Measurements from ENCODE around the gene AGO4.
"Not testable (repeated sequence)": the region's sequence is repeated elsewhere in the genome, so short reads cannot be mapped to it uniquely, and the experiment has no call there.

The AGO4 gene

GRCh38 chr1:35869245-35869950 lies 61.6 kb downstream of the AGO4 start:
- DNase-seq = not testable (repeated sequence)

- DNase-seq = no peak
Measured at GRCh38 chr1:35870651-35871309, 63.0 kb downstream of the AGO4 start.

- no peak for DNase-seq
Measured at GRCh38 chr1:35873243-35873750, 65.5 kb downstream of the AGO4 start.

DNA sequence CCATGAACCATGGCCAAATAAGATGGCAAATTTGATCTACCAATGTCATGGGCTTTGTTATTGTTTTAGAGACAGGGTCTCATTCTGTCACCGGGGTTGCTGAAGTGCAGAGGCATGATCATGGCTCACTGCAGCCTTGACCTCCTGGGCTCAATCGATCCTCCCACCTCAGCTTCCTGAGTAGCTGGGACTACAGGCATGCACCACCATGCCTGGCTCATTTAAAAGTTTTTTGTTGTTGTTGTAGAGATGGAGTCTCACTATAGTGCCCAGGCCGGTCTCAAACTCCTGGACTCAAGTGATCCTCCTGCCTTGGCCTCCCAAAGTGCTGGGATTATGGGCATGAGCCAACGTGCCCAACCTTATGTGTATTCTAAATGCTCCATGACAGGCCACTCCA lies 66.3 kb downstream of the AGO4 start:
- DNase-seq = not testable (repeated sequence)

GRCh38 chr1:35876988-35877387 lies 69.2 kb downstream of the AGO4 start:
- DNase-seq = no peak

- DNase-seq = no peak
Measured at GRCh38 chr1:35881850-35882273, 74.0 kb downstream of the AGO4 start.

DNA sequence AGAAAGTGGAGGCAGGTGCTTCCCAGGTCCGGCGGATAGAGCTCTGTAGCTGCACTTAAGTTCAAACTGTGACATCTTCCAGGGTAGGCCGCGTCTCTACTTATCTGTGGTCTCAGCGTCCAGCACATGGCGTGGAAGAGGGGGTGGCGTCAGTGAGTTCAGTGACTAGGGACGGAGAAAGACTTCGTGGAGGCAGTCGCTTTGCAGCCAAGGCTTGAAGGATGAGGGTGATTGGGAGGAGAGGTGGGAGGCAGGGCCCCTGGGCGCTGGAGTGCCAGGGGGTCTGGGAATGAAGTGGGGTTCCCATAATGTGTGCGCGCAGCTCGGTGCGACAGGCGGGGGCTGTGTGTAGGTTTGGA lies 74.7 kb downstream of the AGO4 start:
- DNase-seq = no peak

- DNase-seq = peak; percentile 97
Measured at GRCh38 chr1:35882945-35883634, 75.3 kb downstream of the AGO4 start, which contains the start of gene AGO1. TSS of gene AGO1 (plus strand) at chr1:35883209. CDS start at chr1:35883422, 213 bp downstream.

DNA sequence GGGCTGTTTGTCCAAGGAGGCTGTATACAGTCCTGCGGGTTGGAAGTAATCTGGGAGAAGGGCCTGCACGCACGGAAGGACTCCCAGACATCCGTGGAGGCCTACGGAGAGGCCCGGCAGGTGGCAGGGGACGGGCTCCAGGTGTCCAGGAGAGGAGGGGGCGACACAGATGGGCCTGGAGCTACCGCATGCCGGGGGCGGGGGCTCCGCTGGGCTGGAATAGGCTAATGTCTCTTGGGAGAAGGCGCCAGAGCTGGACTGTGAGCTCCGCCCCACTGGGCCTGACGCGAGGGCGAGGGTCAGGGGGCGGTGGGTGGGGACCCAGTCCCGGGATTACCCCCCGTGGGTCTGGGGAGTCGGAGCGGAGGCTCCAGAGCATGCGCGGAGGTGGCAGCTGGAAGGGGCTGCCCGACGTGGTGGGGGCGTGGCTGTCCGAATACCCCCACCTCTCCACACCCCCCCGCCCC lies 75.9 kb downstream of the AGO4 start:
- DNase-seq = peak; percentile 57

DNA sequence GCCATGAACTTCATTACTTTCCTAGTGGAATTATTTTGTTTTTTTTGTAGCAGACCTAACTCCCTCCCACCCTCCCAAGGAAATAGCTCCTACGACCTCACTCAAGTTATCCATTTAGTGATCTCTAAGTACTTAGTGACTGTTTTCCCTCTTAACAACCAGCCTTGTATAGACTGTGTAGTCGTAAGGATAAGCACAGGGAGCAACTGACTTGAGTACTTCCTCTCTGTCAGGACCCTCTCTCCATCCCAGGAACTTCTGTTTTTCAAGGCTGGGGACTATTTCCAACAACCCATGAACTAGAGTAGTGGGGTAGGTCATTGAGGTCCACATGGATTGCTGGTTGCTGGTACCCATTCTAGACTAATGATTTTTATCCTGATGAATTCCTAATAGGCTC lies 77.1 kb downstream of the AGO4 start:
- DNase-seq = no peak

DNA sequence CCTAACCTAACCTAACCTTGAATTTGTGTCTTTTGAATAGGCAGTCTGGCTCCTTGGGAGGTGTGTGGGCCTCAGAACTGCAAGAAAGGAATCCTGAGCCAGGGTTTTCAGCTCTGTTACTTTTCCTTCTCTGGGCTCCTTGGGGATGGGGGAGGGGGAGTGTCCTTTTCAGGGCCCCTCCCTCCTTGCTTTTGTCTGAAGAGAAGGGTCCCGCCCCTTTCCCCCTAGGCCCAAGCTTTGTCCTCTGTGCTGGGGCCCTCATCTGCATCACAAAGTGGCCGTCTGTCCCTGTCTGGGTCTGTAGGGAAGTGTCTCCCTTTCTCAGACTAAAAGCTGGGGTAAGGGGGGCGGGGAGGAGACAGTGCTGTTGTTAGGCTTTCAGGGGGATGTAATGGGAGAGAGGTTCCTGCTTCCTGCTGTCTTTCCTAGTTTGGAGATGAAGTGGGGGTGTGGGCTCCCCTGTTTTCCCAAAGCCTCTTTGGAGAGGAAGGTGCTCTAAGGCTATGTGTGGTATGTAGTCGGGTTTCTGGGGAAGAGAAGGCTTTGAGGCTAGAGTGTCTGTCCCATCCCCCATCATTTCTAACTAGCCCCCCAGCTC lies 78.2 kb downstream of the AGO4 start:
- DNase-seq = no peak

- DNase-seq = no peak
Measured at GRCh38 chr1:35886577-35887431, 79.0 kb downstream of the AGO4 start.

- no peak for DNase-seq
Measured at GRCh38 chr1:35887508-35887907, 79.7 kb downstream of the AGO4 start.

DNA sequence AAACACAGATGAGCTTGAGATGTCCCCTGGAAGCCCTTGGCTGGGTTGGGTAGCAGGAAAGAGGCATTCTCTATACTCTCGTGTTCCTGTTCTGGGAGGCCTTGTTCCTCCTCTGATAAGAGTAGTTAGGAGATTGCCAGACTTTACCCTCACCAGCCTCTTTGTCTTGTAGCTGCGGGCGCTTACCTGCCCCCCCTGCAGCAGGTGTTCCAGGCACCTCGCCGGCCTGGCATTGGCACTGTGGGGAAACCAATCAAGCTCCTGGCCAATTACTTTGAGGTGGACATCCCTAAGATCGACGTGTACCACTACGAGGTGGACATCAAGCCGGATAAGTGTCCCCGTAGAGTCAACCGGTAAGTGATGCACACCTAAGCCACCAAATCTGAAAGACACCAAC lies 80.4 kb downstream of the AGO4 start:
- DNase-seq = no peak

DNA sequence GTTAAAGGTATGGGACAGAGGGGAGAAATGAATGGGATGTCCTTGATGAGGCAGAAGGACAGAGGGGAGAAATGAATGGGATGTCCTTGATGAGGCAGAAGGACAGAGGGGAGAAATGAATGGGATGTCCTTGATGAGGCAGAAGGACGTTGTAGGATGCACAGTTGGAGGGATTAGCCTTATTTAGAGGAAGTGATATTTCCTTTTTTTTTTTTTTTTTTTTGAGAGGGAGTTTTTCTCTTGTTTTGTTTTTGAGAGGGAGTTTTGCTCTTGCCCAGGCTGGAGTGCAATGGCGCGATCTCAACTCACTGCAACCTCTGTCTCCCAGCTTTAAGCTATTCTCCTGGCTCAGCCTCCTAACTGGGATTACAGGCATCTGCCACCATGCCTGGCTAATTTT lies 81.2 kb downstream of the AGO4 start:
- DNase-seq = not testable (repeated sequence)

GRCh38 chr1:35893051-35893879 lies 85.4 kb downstream of the AGO4 start:
- DNase-seq = no peak

GRCh38 chr1:35894183-35894582 lies 86.4 kb downstream of the AGO4 start:
- no peak for DNase-seq

GRCh38 chr1:35894656-35895055 lies 86.8 kb downstream of the AGO4 start:
- no peak for DNase-seq

DNA sequence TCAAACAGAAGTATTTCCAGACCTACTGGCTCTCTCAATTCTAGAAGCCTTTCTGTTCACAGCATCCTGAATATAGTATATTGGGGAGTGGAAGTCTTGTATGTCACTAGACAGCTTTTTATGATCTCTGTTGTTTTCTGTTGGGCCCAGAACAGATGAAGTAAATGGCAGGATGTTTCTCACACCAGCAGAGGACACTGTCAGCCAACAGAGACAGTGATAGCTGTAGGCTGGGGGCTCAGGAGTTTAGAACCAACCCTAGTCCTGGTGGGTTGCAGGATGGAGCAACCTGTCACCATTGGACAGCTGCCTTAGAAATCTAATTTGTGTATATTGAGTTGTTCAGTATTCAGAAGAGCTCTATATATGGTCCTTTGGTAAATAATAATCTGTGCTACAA lies 92.1 kb downstream of the AGO4 start:
- no peak for DNase-seq

DNA sequence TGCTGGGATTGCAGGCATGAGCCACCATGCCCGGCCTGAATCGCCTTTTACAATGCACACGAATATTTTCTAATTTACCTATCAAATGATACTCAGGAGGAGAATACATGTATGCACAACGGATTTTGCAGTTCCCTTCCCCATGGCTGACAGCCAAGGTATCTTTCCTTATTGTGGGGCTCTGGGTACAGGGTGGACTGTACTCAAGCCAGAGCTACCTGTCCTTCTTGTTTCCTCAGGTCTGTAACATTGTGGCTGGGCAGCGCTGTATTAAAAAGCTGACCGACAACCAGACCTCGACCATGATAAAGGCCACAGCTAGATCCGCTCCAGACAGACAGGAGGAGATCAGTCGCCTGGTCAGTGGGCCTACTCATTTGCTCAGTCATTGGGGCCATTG lies 93.4 kb downstream of the AGO4 start:
- no peak for DNase-seq

DNA sequence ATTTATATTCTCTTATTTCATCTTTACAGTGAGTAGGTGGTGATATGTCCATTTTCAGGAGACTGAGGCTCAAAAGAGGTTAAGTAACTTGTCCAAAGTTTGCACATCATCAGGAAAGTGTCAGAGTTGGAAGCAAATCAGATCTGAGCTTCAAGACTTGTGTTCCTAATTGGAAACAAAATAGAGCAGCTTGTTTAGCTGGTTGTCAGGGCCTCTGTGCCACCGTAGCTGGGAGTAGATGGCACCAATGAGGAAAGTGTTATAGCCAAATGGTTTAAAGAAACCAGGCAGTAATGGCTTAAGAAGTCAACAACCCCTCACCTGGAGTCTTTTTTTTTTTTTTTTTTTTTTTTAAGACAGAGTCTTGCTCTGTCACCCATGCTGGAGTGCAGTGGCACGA lies 94.9 kb downstream of the AGO4 start:
- DNase-seq = no peak

Data from stimulated activated CD4-positive, alpha-beta T cell treated with anti-CD3 and anti-CD28 coated beads, Interleukin-4, amount 100 ng/mL, for 1 hour (primary cell).